Bronchial epithelial cell (primary cell): ENCODE data around the gene PRKAG2. TPM values are rescaled to one million over a fixed set of nuclear protein-coding genes. Genes with fewer than 3 reads are reported as not detected.

Source experiments
- DNase-seq: peaks from one replicate; pipeline ENCODE4 v3.0.0-alpha.2; 2010; ENCODE audit warnings: low read depth
- FAIRE-seq: peaks from 2 replicates; lab custom pipeline; 2011; peaks lifted over from hg19 to GRCh38; lab: Jason Lieb, UNC
- H3K27me3 ChIP-seq: 2 replicates; pipeline ENCODE4 v1.5.1; 2011; ENCODE audit warnings: low read length; ENCODE audit not compliant: control insufficient read depth, insufficient read depth
- H3K36me3 ChIP-seq: 2 replicates; pipeline ENCODE4 v1.5.1; 2011; ENCODE audit warnings: low read length; ENCODE audit not compliant: control insufficient read depth, insufficient read depth
- H3K4me3 ChIP-seq: 2 replicates; pipeline ENCODE4 v1.5.1; 2011; ENCODE audit warnings: mild to moderate bottlenecking, low read depth, low read length, control low read depth
- total RNA-seq: library from RNA; depleted of rRNA; stranded (reverse); fragments of >200 nt; gene quantifications from 2 replicates; pipeline ENCODE4 v1.2.1, GENCODE V29; 2014
- TF ChIP-seq, protein P1 (sequence below): IDR thresholded peaks from 2 replicates; pipeline ENCODE4 v1.5.1; 2011; ENCODE audit warnings: mild to moderate bottlenecking, moderate library complexity, low read length, control low read depth, inconsistent platforms; ENCODE audit not compliant: insufficient read depth, severe bottlenecking

The PRKAG2 gene
- total RNA-seq, 1 donor from 2014 or later, result 24.5 TPM

DNA sequence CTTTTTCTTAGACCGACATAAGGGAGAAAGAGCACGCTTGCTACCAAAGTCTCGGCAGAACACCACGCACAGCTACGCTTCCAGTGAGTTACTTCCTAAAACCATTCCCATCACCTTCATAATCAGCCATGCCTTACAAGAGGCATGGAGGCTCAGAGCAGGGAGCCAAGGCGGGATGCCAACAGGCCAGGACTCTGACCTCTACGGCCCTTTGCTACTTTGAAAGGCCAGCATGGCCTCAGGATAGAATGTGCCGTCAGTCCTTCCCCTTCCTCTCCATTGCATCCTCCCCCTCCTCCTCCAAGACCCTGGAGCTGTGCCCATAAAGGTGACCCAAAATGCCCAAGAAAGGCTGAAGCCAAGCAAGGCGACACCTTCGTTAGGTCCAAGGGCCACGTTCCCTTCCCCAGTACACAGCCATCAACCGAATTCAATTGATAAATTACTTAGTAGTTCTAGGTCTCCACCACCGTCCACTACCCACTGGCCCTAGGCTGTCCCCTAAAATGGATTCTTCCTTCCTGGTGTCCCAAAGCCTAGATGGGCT lies 5.7 kb downstream of the PRKAG2 start:
- DNase-seq, result no peak
- no peaks in the 10 kb centered on the region for H3K36me3 ChIP-seq
- H3K4me3 ChIP-seq, result no peak overlapping the region
- no peaks in the 10 kb centered on the region for H3K27me3 ChIP-seq
- TF ChIP-seq, protein P1, sequence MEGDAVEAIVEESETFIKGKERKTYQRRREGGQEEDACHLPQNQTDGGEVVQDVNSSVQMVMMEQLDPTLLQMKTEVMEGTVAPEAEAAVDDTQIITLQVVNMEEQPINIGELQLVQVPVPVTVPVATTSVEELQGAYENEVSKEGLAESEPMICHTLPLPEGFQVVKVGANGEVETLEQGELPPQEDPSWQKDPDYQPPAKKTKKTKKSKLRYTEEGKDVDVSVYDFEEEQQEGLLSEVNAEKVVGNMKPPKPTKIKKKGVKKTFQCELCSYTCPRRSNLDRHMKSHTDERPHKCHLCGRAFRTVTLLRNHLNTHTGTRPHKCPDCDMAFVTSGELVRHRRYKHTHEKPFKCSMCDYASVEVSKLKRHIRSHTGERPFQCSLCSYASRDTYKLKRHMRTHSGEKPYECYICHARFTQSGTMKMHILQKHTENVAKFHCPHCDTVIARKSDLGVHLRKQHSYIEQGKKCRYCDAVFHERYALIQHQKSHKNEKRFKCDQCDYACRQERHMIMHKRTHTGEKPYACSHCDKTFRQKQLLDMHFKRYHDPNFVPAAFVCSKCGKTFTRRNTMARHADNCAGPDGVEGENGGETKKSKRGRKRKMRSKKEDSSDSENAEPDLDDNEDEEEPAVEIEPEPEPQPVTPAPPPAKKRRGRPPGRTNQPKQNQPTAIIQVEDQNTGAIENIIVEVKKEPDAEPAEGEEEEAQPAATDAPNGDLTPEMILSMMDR, result no peak
- peak; percentile 13 for FAIRE-seq

- Histone ChIP-seq H3K4me3 (no peak overlapping the region), H3K27me3 (no peaks in the 10 kb centered on the region), H3K36me3 (no peaks in the 10 kb centered on the region)
- FAIRE-seq, result no peak
- DNase-seq, result no peak
- TF ChIP-seq, protein P1, result no peak
Observed at GRCh38 chr7:151869968-151870918, 6.7 kb downstream of the PRKAG2 start.

- DNase-seq (no peak), FAIRE-seq (no peak)
- Histone ChIP-seq H3K4me3 (no peak overlapping the region), H3K36me3 (no peaks in the 10 kb centered on the region), H3K27me3 (no peaks in the 10 kb centered on the region)
- TF ChIP-seq, protein P1, result no peak
Observed at GRCh38 chr7:151869455-151869854, 7.5 kb downstream of the PRKAG2 start.

- Histone ChIP-seq H3K27me3 (no peaks in the 10 kb centered on the region), H3K36me3 (no peaks in the 10 kb centered on the region), H3K4me3 (no peak overlapping the region)
- TF ChIP-seq, protein P1, result no peak
- FAIRE-seq (no peak), DNase-seq (no peak)
Observed at GRCh38 chr7:151869109-151869428, 7.8 kb downstream of the PRKAG2 start.

- Histone ChIP-seq H3K27me3 (no peaks in the 10 kb centered on the region), H3K36me3 (no peaks in the 10 kb centered on the region), H3K4me3 (no peak overlapping the region)
- DNase-seq (no peak), FAIRE-seq (no peak)
- TF ChIP-seq, protein P1, result no peak
Observed at GRCh38 chr7:151868396-151869108, 8.4 kb downstream of the PRKAG2 start.
